Panc1 (cell line): ENCODE measurements around the gene KAT5. TPM values are rescaled to one million over a fixed set of nuclear protein-coding genes. Genes with fewer than 3 reads are reported as not detected.
A peak's percentile ranks its signal among the peaks of the same experiment; 100 is the strongest.
"Not testable (repeated sequence)": the region's sequence is repeated elsewhere in the genome, so short reads cannot be mapped to it uniquely, and the experiment has no call there.

ENCODE experiments used
- ATAC-seq: fragments of 200-7000 bp; cut with Tn5 transposase; 2 replicates; pipeline ENCODE4 v1.9.1; 2020; ENCODE audit warnings: mild to moderate bottlenecking, moderate library complexity
- BruUV-seq: library from RNA; stranded (reverse); fragments of 400-500 nt; replicated peaks from 2 replicates; lab custom pipeline; 2021; lab: Mats Ljungman, UMichigan
- CTCF ChIA-PET: fragments of 300-600 bp; sonication (Branson Sonifier 250); formaldehyde crosslinking; loops from one replicate; lab custom pipeline; 2022; ENCODE audit warnings: antibody characterized with exemption; lab: Charles Lee
- POLR2A ChIA-PET: fragments of 300-600 bp; sonication (Branson Sonifier 250); formaldehyde crosslinking; loops from one replicate; lab custom pipeline; 2022; ENCODE audit warnings: antibody characterized with exemption; lab: Charles Lee
- DNase-seq: peaks from one replicate; pipeline ENCODE4 v3.0.0-alpha.2; 2010; ENCODE audit warnings: low read depth, low spot score
- H3K27ac ChIP-seq: 2 replicates; pipeline ENCODE4 v1.5.1; 2011; ENCODE audit warnings: mild to moderate bottlenecking, low read length, inconsistent platforms
- H3K27me3 ChIP-seq: fragments of 200-500 bp; sonication (Bioruptor generic); 2 replicates; pipeline ENCODE4 v1.6.0; 2014; ENCODE audit warnings: low read length, inconsistent platforms; ENCODE audit not compliant: control insufficient read depth, insufficient read depth
- H3K36me3 ChIP-seq: fragments of 200-500 bp; sonication (Bioruptor generic); 2 replicates; pipeline ENCODE4 v1.5.1; 2014; ENCODE audit warnings: inconsistent platforms, mild to moderate bottlenecking, low read length, moderate library complexity; ENCODE audit not compliant: control insufficient read depth, insufficient read depth
- H3K4me1 ChIP-seq: 2 replicates; pipeline ENCODE4 v1.5.1; 2011; ENCODE audit warnings: inconsistent platforms, mild to moderate bottlenecking, low read length, moderate library complexity; ENCODE audit not compliant: control insufficient read depth, insufficient read depth
- H3K4me3 ChIP-seq, 2 experiments: 2 replicates each; pipeline ENCODE4 v1.5.1; 2011 to 2012; ENCODE audit warnings: low read depth in 2 of 2, low read length in 2 of 2, mild to moderate bottlenecking in 2 of 2, inconsistent platforms in 1 of 2, moderate library complexity in 1 of 2
- H3K9me3 ChIP-seq: fragments of 200-500 bp; sonication (Bioruptor generic); 2 replicates; pipeline ENCODE4 v1.5.1; 2014; ENCODE audit warnings: low read depth, mild to moderate bottlenecking, inconsistent platforms, low read length, moderate library complexity; ENCODE audit not compliant: control insufficient read depth, insufficient read depth
- CTCF ChIP-seq: fragments of 450-650 bp; IDR thresholded peaks from 2 replicates; pipeline ENCODE4 v1.5.1; 2017; ENCODE audit warnings: mild to moderate bottlenecking
- POLR2AphosphoS5 ChIP-seq: IDR thresholded peaks from 2 replicates; pipeline ENCODE4 v1.6.1; 2012; ENCODE audit warnings: mild to moderate bottlenecking, low read depth, low read length, moderate library complexity
- REST ChIP-seq, 2 experiments: IDR thresholded peaks; 2 replicates each; pipeline ENCODE4 v1.6.1; 2011 to 2012; ENCODE audit warnings: low read depth in 2 of 2, control low read depth in 1 of 2, low read length in 1 of 2, mild to moderate bottlenecking in 1 of 2, moderate library complexity in 1 of 2; ENCODE audit not compliant: insufficient read depth in 1 of 2
- SIN3A ChIP-seq: IDR thresholded peaks from 2 replicates; pipeline ENCODE4 v1.6.1; 2012; ENCODE audit warnings: low read depth, mild to moderate bottlenecking, low read length, moderate library complexity, borderline replicate concordance; ENCODE audit not compliant: insufficient read depth
- TCF7L2 ChIP-seq: IDR thresholded peaks from 2 replicates; pipeline ENCODE4 v1.6.1; 2011; ENCODE audit warnings: mild to moderate bottlenecking, low read depth, low read length, inconsistent platforms
- in situ Hi-C: cut with HindIII; loops from 2 replicates; pipeline ENCODE4 v1.10.0; 2016; ENCODE audit warnings: low sequenced_read_pairs, low pct_unique_long_range_greater_than_20kb
- intact Hi-C: fragments of 100-400 bp; cut with micrococcal nuclease; formaldehyde crosslinking; loops from one replicate; pipeline ENCODE4 v1.10.0; 2022; ENCODE audit not compliant: unreplicated experiment
- total RNA-seq: library from RNA; stranded (reverse); gene quantifications from one replicate; pipeline ENCODE4 v1.2.1, GENCODE V29; 2021; ENCODE audit not compliant: unreplicated experiment

KAT5 gene
- total RNA-seq, 1 experiment from 2014 or later = 84.2 TPM

GRCh38 chr11:65691847-65692246 is 20.2 kb upstream of the KAT5 start:
- H3K4me3 ChIP-seq, H3K27ac ChIP-seq, CTCF ChIA-PET, H3K36me3 ChIP-seq, H3K27me3 ChIP-seq, H3K9me3 ChIP-seq, intact Hi-C loops, ATAC-seq, DNase-seq, in situ Hi-C loops, BruUV-seq: not testable (repeated sequence)
- H3K4me1 ChIP-seq = peaks cover 11% of the 10 kb centered on the region
- POLR2A ChIA-PET = interaction anchor here (0.7 kb wide), 1 partner anchor 13 kb away, joined by 7 read pairs; no protein-coding TSS in a partner anchor

- H3K27me3 ChIP-seq = no peaks in the 10 kb centered on the region
- no peak overlapping the region for H3K27ac ChIP-seq
- H3K9me3 ChIP-seq = no peaks in the 10 kb centered on the region
- intact Hi-C loops = no loop called here
- in situ Hi-C loops = no loop called here
- peaks cover 11% of the 10 kb centered on the region for H3K4me1 ChIP-seq
- ATAC-seq (no peak), DNase-seq (no peak)
- TF ChIP-seq TCF7L2 (no peak), REST (IDR thresholded peaks at IDR 0.05; ENCODE audit: insufficient read depth in 1 of 2, low read depth in 2 of 2, low read length in 1 of 2) (no peak), CTCF (no peak), POLR2AphosphoS5 (no peak), SIN3A (no peak)
- H3K4me3 ChIP-seq = no peak overlapping the region
- POLR2A ChIA-PET = interaction anchor here (0.7 kb wide), 1 partner anchor 13 kb away, joined by 7 read pairs; no protein-coding TSS in a partner anchor
- BruUV-seq = no TSS peak
- no peaks in the 10 kb centered on the region for H3K36me3 ChIP-seq
- CTCF ChIA-PET = no interaction called here
Observed at GRCh38 chr11:65692367-65692766, 19.7 kb upstream of the KAT5 start.

GRCh38 chr11:65695459-65696241 is 16.4 kb upstream of the KAT5 start:
- DNase-seq = no peak
- peak; percentile 47; the same call in 1 of the 2 replicates for ATAC-seq
- Histone ChIP-seq H3K27me3 (no peaks in the 10 kb centered on the region), H3K36me3 (no peaks in the 10 kb centered on the region), H3K4me1 (peaks cover 11% of the 10 kb centered on the region), H3K9me3 (no peaks in the 10 kb centered on the region), H3K27ac (no peak overlapping the region), H3K4me3 (no peak overlapping the region)
- intact Hi-C loops (no loop called here), in situ Hi-C loops (no loop called here)
- no peak for TF ChIP-seq REST (IDR thresholded peaks at IDR 0.05; ENCODE audit: insufficient read depth in 1 of 2, low read depth in 2 of 2, low read length in 1 of 2)
- TF ChIP-seq SIN3A = no peak
- no peak for TF ChIP-seq POLR2AphosphoS5
- TF ChIP-seq TCF7L2 = no peak
- TF ChIP-seq CTCF = no peak
- ChIA-PET POLR2A (interaction anchor here (0.6 to 0.7 kb wide), 2 partner anchors 199 to 489 kb away, joined by 3 to 13 read pairs; no protein-coding TSS in a partner anchor), CTCF (no interaction called here)
- BruUV-seq = no TSS peak
